ENCODE data around the gene FKBP2.

Gene FKBP2

DNA sequence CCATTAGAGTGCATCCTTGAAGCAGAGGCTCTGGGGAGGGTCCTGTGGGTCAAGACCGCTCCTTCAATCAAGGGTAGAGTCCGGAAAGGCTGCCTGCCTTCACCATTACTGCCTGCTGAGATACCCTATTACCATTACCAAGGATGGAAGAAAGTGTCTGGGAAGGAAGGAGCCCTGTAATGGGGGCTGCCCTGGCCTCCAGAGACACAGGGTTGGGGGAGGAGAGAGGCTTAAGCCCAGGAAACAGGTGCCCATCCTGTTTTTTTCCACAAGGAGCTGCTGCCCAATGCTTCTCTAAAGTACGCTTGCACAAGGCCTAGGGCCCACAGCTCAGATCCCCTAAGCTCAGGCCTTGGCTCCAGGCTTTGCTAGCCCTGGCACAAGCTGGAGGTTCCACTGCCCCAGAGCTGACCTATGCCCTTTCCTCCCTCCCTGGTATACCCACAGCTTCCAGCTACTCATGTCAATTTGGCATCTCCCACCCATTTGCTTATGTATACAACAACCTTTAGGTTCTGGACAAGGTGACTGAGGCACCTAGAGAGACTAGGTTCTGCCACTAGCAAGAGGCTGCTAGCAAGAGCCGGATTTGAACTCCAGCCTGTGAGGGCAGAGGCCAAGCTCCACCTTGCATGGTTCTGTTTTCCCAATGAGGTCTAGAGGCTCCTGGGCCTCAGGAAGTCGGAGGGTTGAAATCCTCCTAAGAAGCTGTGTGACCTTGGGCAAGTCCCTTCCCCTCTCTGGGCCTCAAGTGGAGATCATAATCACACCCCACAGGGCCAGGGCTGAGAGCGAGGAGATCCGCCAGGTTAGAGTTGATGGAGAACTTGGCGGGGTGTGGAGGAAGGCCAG, 8.9 kb downstream of the FKBP2 start:
- no peak for DNase-seq (ENCODE audit: low spot score)

DNA sequence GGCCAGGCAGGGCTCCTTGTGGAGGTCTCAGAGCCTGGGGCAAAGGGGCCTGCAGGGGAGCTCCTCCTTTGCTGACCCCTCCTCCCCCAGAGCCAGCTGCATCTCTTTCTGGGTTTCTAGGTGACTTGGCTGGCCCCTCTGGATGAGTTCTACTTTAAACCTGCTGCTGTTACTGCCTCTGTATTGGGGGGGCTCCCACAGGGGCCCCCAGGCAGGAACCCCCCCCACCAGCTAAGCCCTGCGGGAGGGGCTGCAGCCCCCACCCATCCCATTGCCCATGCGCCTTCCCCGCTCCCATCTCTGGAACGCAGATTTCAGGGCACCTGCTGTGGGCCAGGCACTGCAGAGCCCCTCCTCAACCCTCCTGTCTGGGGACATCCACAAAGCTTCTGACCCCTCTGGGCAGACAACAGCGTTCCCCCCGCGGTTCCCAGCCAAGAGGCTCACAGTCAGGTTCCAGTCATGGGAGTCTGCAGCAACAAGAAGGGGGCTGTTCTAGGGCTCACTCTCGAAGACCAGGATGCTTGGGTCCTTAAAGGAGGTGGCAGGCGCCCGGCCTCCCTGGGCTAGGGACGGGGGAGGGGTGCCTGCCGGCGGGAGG, 9.6 kb downstream of the FKBP2 start:
- DNase-seq (ENCODE audit: low spot score): no peak

DNA sequence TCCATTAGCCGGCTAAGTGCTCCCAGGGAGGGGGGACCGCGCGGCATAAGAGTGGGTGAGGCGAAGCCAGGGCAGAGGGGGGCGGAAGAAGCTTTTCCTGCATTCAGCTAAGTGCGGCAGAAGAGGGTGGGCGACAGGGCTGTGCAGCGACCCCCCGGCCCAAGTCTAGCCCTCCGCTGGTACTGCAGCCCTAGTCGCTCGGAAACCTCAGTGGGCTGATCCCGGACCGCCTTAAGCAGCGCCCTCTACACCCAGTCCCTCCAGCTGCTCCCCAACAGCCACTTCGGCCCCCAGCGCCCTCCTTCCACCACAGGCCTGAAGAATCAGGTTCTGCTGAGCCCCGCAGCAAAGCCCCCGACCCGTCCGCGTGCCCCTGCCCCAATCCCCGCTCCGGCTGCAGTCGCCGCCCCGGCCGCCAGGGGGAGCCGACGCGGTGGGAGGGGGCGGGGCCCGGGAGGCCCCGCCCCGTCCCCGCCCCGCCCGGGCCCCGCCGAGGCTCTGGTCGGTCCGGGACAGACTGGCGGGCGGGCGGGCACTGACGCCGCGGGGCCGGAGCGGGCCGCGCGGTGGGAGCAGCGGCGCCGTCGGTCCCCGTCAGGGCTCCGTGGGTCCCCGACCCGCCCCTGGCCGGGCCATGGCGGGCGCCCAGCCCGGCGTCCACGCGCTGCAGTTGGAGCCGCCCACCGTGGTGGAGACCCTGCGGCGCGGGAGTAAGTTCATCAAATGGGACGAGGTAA, 10.3 kb downstream of the FKBP2 start, which contains the start of gene PLCB3:
Gene PLCB3, plus strand, starts transcription at position 515 of the 737 bp plus-strand sequence. Its CDS starts 120 bp downstream, at position 635.
- DNase-seq (ENCODE audit: low spot score): no peak

DNA sequence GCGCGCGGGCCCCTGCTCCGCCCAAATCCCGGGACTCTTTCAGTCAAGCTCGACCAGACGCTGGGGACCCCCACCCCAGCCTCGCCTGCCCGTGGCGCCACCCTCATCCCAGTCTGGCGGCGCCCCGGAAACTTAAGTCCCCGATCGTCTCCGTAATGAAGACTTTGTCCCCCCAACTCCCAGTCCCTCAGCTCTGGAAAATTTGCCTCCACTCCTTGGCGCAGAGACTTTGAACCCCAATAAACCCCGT, 10.8 kb downstream of the FKBP2 start:
- DNase-seq (ENCODE audit: low spot score): no peak

DNA sequence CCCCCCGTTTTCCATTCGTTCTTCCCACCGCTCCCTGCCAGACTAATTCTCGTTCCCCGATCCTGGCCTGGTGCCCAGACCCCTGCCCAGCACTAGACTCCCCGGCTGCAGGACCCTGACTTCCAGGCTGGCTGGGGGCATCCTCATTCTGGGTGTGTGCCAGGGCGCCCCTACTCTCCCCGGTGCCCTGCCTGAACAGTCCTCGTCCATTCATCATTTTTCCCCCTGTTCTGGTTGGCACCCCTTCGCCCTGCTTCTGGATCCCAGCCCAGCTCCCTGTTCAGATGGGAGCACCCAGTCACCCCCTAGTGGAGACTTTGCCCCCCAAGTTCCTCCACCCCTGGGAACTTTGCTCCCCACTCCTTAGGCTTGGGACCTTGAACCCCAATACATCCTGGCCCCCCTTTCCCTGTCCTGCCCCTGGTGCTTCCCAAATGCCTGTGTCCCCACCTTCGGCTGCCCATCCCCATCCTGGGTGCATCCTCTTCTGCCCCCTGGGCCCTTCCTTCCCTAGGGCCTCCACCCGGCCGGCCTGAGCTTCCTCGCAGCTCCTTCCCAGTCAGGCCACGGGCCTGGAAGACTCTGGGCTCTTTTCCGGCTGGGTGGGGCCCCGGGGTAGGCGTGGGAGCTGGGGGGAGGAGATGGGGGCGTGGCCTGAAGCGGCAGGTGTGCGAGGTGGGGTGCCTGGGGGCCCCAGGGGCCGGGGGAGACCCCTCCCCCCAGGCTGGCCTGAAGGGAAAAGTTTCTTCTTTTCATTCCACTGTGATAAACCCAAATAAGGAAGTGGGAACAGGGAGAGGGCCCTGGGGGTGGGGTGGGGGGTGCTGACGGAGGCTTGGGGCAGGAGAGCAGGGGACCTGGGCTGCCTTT, 11.3 kb downstream of the FKBP2 start:
- DNase-seq (ENCODE audit: low spot score): no peak

DNA sequence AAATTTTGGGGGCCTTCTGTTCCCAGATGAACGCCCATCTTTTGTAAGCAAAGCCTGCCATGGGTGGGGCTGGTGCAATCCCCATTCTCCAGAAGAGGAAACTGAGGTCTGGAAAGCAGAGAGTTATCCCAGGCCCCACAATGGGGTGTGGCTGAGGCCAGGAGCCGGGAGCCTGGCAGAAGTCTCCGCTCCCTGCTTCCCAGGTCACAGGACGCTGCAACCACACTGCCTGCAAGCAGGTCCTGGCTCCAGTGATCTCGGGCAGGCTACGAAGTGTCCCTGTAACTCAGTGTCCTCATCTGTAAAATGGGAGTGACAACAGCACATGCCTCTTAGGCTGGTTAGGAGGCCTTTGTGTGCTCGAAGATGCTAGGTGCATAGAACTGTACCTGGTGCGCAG, 12.1 kb downstream of the FKBP2 start:
- DNase-seq (ENCODE audit: low spot score): no peak

DNA sequence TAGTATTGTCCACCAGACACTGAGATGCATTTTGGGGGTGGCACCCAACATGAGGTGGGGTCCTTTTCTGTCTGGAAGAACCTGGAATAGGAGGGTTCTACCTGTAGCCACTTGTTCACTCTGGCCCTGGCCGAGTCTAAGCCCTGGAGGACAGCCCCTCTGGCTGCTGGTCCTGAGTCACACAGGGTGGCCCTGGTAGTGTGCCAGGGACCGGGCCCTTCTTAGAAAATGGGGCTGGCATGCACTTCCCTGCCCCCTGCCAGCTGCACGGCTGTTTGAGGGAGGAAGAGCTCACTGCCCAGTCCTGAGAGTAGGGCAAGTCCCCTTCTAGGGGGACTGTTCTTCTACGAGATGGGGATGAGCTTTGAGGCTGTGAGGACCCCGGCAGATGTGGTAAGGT, 12.6 kb downstream of the FKBP2 start:
- DNase-seq (ENCODE audit: low spot score): no peak

DNA sequence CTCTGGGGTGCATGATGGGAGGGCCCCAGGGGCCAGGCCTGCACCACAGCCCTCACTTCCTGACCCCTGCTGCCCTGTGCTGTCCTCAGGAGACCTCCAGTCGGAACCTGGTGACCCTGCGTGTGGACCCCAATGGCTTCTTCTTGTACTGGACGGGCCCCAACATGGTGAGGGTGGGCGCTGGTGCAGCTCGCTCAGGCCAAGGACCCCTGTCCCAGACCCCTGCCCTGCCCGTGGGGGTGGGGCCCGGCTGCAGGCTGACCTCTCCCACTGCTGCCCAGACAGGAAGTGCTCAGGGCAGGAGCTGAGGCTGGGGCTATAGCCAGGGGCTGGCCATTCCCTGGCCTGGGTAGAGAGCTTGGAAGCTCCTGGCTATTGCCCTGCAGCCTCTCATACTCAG, 13.4 kb downstream of the FKBP2 start:
- DNase-seq (ENCODE audit: low spot score): no peak

DNA sequence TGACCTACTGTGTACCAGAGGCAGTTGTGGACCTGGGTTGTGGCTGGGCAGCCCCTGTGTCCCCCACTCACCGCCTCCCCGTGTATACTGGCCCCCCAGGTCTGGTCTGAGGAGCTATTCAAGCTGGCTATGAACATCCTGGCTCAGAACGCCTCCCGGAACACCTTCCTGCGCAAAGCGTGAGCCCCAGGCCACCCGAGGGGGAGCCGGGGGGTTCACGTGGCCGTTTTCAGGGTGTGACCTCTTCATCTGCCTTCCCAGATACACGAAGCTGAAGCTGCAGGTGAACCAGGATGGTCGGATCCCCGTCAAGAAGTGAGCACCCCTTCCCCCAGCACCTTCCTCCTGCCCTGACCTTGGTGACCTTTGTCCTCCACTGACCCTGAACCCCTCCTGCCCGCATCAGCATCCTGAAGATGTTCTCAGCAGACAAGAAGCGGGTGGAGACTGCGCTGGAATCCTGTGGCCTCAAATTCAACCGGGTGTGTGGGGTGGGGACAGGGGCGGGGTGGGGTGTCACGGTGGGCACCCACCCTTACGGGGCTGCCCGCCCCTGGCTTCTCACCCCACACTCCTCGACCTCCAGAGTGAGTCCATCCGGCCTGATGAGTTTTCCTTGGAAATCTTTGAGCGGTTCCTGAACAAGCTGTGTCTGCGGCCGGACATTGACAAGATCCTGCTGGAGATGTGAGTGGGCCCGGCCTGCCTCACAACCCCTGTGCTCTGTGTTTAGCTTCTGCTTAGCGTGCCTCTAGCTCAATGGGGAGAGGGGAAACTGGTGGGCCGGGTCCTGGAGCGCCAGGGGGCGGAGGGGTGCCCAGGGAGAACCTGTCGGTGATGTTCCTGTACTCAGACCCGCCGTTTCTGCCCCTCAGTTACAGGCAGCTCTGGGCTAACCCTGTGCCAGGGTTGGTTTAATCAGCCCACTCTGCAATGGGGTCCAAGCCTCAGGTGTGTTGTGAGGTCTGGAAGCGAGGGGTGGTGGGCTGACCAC, 14.5 kb downstream of the FKBP2 start:
- DNase-seq (ENCODE audit: low spot score): no peak

DNA sequence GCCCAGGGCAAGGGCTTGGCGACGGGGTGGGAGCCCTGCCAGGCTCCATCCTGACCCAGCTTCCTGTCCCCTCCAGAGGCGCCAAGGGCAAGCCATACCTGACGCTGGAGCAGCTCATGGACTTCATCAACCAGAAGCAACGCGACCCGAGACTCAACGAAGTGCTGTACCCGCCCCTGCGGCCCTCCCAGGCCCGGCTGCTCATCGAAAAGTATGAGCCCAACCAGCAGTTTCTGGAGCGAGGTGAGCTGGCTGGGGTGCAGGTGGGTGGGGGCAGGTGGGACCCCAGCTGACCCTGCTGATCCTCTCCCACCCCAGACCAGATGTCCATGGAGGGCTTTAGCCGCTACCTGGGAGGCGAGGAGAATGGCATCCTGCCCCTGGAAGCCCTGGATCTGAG, 15.4 kb downstream of the FKBP2 start:
- DNase-seq (ENCODE audit: low spot score): no peak

DNA sequence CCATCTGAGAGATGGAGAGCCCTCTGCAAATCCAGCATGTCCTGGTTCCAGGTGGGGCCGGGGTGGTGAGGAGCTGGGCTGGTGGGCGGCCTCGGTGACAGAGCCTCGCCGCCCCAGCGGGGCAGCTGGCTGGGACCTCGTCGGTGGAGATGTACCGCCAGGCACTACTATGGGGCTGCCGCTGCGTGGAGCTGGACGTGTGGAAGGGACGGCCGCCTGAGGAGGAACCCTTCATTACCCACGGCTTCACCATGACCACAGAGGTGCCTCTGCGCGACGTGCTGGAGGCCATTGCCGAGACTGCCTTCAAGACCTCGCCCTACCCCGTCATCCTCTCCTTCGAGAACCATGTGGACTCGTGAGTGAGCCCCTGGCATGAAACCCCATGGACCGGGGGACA, 17.5 kb downstream of the FKBP2 start:
- no peak for DNase-seq (ENCODE audit: low spot score)

DNA sequence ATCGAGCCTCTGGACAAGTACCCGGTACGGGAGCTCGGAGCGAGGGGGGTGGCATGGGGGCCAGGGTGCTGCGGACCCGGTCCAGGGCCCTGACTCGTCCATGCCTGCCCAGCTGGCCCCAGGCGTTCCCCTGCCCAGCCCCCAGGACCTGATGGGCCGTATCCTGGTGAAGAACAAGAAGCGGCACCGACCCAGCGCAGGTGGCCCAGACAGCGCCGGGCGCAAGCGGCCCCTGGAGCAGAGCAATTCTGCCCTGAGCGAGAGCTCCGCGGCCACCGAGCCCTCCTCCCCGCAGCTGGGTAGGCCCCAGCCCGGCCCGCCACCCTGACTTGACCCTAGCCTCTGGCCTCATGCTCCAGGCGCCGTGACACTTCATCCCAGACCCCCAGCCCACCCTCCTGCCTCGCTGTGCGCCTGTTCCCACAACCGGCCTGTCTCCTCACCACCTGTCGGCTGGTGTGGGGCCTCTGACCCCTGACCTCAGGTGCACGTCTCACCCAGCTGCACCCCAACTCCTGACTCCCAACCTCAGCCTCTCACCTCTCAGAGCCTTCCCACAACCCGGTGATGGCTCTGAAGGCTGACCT, 18.1 kb downstream of the FKBP2 start:
- no peak for DNase-seq (ENCODE audit: low spot score)

DNA sequence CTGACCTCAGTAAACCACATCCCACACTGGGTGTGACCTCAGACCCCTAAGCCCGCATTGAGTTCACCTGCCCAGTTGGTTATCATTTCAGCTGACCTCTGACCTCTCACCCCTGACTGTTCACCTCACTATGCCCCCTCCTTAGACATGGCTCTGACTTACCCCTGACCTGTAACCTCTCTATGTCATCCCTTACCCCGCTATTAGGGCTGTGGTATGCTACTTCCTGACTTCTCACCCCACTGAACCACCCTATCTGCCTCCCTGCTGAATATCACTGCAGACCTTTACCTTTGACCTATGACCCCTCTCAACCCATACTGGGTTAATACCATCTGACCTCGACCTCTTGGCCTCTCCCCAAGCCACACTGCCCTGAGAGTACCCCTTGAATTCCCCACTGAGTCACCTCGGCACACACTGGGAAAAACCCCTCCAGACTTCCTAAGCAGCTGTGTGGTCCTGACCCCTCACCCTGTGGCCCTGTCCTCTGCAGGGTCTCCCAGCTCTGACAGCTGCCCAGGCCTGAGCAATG, 18.7 kb downstream of the FKBP2 start:
- no peak for DNase-seq (ENCODE audit: low spot score)

DNA sequence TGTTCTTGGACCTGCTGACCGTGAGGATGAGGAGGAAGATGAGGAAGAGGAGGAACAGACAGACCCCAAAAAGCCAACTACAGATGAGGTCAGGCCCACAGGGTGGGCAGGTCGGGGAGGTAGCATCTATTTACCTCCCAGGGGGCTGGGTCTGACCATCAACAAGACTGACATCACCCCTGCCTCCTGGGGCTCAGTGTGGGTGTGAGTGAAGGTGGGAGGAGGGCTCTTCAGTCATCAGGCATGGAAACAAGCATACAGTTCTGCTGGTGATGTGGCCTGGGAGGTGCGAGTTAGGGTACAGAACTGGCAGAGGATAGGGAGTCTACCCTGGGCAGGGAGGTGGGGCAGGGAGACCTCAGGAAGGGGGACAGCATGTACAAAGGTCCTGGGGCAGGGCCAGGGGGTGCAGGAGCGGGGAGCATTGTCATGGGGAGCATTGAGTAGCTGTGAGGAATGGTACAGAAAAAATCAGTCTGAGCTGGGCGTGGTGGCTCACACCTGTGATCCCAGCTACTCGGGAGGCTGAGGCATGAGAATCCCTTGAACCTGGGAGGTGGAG, 19.3 kb downstream of the FKBP2 start:
- DNase-seq (ENCODE audit: low spot score): no peak

DNA sequence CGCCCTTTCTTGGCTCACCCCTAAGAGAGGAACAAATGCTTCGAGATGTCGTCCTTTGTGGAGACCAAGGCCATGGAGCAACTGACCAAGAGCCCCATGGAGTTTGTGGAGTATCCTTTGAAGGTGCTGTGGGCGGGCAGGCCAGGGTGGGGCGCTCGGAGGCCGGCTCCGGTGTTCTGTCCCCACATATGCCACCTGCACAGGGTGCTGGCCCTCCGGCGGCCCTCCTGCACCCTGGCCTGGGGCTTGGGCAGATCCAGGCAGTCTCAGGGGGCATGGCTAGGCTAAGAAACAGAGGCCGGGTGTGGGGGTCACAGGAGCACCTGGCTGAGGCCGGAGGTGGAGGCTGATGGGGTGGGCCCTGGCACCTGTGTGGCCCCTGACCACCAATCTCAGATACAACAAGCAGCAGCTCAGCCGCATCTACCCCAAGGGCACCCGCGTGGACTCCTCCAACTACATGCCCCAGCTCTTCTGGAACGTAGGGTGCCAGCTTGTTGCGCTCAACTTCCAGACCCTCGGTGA, 20.7 kb downstream of the FKBP2 start:
- DNase-seq (ENCODE audit: low spot score): no peak

DNA sequence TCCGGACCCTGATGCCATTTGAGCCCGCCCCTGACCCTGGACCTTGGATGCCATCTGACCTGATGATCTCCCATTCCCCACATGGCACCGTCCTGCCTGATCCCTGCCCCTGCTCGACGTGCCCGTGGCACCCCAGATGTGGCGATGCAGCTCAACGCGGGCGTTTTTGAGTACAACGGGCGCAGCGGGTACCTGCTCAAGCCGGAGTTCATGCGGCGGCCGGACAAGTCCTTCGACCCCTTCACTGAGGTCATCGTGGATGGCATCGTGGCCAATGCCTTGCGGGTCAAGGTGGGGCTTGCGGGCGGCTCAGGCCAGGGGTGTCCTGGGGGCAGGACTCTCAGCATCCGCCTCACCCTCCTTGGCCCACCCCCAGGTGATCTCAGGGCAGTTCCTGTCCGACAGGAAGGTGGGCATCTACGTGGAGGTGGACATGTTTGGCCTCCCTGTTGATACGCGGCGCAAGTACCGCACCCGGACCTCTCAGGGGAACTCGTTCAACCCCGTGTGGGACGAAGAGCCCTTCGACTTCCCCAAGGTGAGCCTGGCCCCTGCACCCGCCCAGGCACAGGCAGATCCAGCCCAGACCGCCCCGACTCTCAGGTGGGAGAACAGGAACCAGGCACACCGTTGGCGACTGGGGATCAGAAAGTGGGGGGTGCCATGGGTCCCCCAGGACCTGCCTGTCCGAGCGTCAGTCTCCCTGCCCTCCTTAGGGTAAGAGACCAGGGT, 21.5 kb downstream of the FKBP2 start:
- DNase-seq (ENCODE audit: low spot score): no peak

DNA sequence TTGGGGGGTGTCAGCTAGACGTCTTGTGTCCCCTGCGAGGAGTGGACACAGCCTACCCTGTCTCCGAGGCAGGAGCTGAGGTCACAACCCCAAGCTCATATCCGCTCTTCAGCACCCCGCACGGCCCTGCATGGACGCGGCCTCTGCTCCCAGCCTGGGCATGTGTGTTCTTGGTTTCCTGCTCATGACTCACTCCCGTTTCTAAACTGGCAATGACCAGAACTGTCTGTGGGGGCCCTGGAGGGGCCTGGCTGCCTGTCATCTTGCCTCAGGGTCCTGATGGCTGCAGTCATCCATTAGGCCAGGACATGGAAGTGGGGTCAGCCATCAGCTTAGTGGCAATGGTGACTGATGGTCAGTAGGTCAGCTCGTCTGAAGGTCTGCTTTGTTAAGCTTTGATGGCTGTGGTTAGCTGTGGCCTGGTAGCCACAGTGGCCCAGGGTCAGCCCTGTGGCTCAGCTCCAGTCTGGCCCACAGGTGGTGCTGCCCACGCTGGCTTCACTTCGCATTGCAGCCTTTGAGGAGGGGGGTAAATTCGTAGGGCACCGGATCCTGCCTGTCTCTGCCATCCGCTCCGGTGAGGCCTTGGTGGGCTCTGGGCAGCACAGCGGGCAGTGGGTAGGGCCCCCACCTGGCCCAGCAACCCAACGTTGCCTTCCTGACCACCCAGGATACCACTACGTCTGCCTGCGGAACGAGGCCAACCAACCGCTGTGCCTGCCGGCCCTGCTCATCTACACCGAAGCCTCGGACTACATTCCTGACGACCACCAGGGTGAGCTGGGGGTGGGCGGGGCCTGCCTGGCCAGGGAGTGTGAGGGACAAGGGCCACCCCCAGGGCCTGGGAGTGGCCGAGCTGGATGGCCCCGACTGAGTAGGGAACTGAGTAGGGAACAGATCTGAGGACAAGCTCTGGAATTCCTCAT, 22.4 kb downstream of the FKBP2 start:
- no peak for DNase-seq (ENCODE audit: low spot score)

DNA sequence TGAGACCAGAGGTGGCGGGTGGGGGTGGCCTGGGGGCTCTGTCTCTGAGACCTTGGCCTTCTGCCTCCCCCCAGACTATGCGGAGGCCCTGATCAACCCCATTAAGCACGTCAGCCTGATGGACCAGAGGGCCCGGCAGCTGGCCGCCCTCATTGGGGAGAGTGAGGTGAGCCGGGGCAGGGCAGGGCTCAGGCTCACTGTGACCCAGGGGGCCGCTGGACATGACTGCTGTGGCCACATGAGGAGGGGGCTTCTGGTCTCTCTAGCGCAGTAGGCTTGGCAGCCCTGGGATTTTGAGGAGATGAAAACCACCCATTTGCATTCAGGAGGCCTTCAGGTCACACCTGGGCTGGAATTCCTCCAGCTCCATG, 23.0 kb downstream of the FKBP2 start:
- DNase-seq (ENCODE audit: low spot score): no peak

Measured in pons (tissue), 1 donor.